DOHH2 (cell line): ENCODE results near the gene DGKD.

ENCODE experiments used
- H3F3A ChIP-seq: fragments of 200-600 bp; sonication (generic), shearing (Covaris generic); 2 replicates; pipeline ENCODE4 v1.6.0; 2016; ENCODE audit warnings: antibody characterized with exemption, mild to moderate bottlenecking; ENCODE audit not compliant: control insufficient read depth, insufficient read depth
- H3K27ac ChIP-seq: fragments of 200-600 bp; sonication (generic); 2 replicates; pipeline ENCODE4 v1.5.1; 2014; ENCODE audit warnings: low read depth, mild to moderate bottlenecking, low read length, moderate library complexity
- H3K27me3 ChIP-seq: fragments of 200-600 bp; sonication (generic); 2 replicates; pipeline ENCODE4 v1.6.1; 2014; ENCODE audit warnings: mild to moderate bottlenecking, low read length, mixed read lengths; ENCODE audit not compliant: control insufficient read depth
- H3K36me3 ChIP-seq: fragments of 200-600 bp; sonication (generic); 2 replicates; pipeline ENCODE4 v1.6.1; 2014; ENCODE audit warnings: mild to moderate bottlenecking, low read length, moderate library complexity, mixed read lengths; ENCODE audit not compliant: control insufficient read depth
- H3K4me1 ChIP-seq: fragments of 200-600 bp; sonication (generic); 2 replicates; pipeline ENCODE4 v1.6.1; 2014; ENCODE audit warnings: mild to moderate bottlenecking, low read length, mixed read lengths; ENCODE audit not compliant: control insufficient read depth
- H3K4me2 ChIP-seq: fragments of 200-600 bp; sonication (generic); 2 replicates; pipeline ENCODE4 v1.6.0; 2014; ENCODE audit warnings: mild to moderate bottlenecking, low read length, moderate library complexity
- H3K4me3 ChIP-seq: fragments of 200-600 bp; sonication (generic); 2 replicates; pipeline ENCODE4 v1.5.1; 2014; ENCODE audit warnings: mild to moderate bottlenecking, low read length, mixed read lengths
- H3K79me2 ChIP-seq: fragments of 200-600 bp; sonication (generic); 2 replicates; pipeline ENCODE4 v1.6.1; 2014; ENCODE audit warnings: mild to moderate bottlenecking, low read length, mixed read lengths; ENCODE audit not compliant: control insufficient read depth
- H3K9me2 ChIP-seq: fragments of 200-600 bp; sonication (generic); replicated peaks from 2 replicates; pipeline ENCODE4 v1.6.1; 2014; ENCODE audit warnings: mild to moderate bottlenecking, low read length, mixed read lengths; ENCODE audit not compliant: control insufficient read depth
- H3K9me3 ChIP-seq: fragments of 200-600 bp; sonication (generic); 2 replicates; pipeline ENCODE4 v1.6.1; 2014; ENCODE audit warnings: antibody characterized with exemption, low read length, mixed read lengths; ENCODE audit not compliant: control insufficient read depth, insufficient read depth
- H4K20me1 ChIP-seq: fragments of 200-600 bp; sonication (generic); 2 replicates; pipeline ENCODE4 v1.6.0; 2014; ENCODE audit warnings: low read depth, mild to moderate bottlenecking, antibody characterized with exemption, low read length, moderate library complexity; ENCODE audit not compliant: control insufficient read depth, insufficient read depth
- EZH2phosphoT487 ChIP-seq: fragments of 200-600 bp; sonication (generic); IDR thresholded peaks from 2 replicates; pipeline ENCODE4 v1.6.1; 2017; ENCODE audit warnings: borderline replicate concordance, mild to moderate bottlenecking, antibody characterized with exemption, low read length, moderate library complexity, mixed read lengths
- TF ChIP-seq, protein P1 (sequence below): fragments of 200-600 bp; sonication (generic); IDR thresholded peaks from one replicate; pipeline ENCODE4 v1.5.1; 2014; ENCODE audit warnings: antibody characterized with exemption, mild to moderate bottlenecking, low read depth, low read length; ENCODE audit not compliant: poor library complexity, severe bottlenecking

Gene DGKD

DNA sequence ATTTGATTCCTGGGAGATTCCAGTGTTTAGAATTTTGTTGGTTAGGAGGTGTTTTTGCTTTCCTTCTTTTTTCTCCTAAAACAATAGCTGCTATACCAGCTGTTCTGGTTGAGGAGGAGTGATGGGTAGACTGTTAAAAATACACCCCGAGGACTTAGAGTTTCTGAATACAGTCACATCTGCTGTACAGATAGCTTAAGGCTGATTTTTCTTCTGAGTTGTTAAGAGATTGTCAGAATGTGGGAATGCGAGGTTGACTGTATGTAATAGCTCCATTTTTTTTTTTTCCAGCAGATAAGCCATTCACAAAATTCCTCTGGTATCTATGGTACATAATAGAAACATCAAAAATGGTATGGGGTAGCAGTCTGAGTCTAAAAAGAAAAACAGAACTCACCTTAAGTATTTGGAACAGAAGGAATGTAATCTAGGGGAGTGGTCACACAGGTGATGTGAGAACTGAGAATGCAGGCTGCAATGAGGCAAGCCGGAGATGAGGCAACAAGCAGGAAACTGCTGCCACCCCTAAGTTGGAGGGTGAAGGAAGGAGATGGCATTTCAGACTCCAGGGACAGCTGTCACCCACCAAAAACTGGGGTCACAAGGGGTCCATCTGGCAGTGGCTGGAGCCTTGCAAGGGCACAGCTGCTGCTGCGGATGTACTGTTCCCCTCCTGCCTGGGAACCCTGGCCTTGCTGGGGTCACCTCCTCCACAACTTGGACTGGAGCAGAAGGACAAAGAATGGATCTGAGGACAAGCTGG is 2.4 kb downstream of the DGKD start:
- H3K4me1 ChIP-seq, result peaks cover 84% of the 10 kb centered on the region
- peak overlapping the region; percentile 56 for H3K27ac ChIP-seq
- peak overlapping the region; percentile 96 for H3K4me3 ChIP-seq
- H3K36me3 ChIP-seq, result peaks cover 42% of the 10 kb centered on the region
- no peak for TF ChIP-seq EZH2phosphoT487
- TF ChIP-seq, protein P1, sequence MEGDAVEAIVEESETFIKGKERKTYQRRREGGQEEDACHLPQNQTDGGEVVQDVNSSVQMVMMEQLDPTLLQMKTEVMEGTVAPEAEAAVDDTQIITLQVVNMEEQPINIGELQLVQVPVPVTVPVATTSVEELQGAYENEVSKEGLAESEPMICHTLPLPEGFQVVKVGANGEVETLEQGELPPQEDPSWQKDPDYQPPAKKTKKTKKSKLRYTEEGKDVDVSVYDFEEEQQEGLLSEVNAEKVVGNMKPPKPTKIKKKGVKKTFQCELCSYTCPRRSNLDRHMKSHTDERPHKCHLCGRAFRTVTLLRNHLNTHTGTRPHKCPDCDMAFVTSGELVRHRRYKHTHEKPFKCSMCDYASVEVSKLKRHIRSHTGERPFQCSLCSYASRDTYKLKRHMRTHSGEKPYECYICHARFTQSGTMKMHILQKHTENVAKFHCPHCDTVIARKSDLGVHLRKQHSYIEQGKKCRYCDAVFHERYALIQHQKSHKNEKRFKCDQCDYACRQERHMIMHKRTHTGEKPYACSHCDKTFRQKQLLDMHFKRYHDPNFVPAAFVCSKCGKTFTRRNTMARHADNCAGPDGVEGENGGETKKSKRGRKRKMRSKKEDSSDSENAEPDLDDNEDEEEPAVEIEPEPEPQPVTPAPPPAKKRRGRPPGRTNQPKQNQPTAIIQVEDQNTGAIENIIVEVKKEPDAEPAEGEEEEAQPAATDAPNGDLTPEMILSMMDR, result no peak
- peaks cover 70% of the 10 kb centered on the region for H3K79me2 ChIP-seq
- peaks cover 7% of the 10 kb centered on the region; the same call in 1 of the 2 replicates for H3K27me3 ChIP-seq
- H4K20me1 ChIP-seq, result peaks cover 12% of the 10 kb centered on the region; the same call in 1 of the 2 replicates
- H3K4me2 ChIP-seq, result peak overlapping the region; percentile 75
- H3K9me2 ChIP-seq, result no peaks in the 10 kb centered on the region
- peaks cover 5% of the 10 kb centered on the region; the same call in 1 of the 2 replicates for H3F3A ChIP-seq
- H3K9me3 ChIP-seq, result no peaks in the 10 kb centered on the region

DNA sequence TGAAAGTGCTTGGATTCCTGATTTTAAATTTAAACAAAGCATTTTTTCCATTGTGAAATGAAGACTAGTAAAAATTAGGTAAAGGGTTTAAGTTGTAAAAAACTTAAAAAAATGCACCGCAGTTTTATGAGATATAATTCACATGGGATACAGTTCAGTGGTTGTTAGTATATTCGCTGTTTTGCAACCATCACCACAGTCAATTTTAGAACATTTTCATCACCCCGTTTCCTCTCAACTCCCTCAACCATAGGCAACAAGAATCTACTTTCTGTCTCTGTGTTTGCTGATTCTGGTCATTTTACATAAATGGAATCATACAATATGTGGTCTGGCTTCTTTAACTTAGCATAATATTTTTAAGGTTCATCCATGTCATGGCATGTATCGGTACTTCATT is 4.0 kb downstream of the DGKD start:
- peak overlapping the region; percentile 75 for H3K4me2 ChIP-seq
- peak overlapping the region; percentile 56 for H3K27ac ChIP-seq
- peak overlapping the region; percentile 96 for H3K4me3 ChIP-seq
- H3K9me2 ChIP-seq, result no peaks in the 10 kb centered on the region
- H3K9me3 ChIP-seq, result no peaks in the 10 kb centered on the region
- TF ChIP-seq EZH2phosphoT487, result no peak
- TF ChIP-seq, protein P1, result no peak
- peaks cover 13% of the 10 kb centered on the region for H3F3A ChIP-seq
- no peaks in the 10 kb centered on the region for H3K27me3 ChIP-seq
- H3K4me1 ChIP-seq, result peaks cover 89% of the 10 kb centered on the region
- H4K20me1 ChIP-seq, result peaks cover 12% of the 10 kb centered on the region; the same call in 1 of the 2 replicates
- H3K79me2 ChIP-seq, result peaks cover 81% of the 10 kb centered on the region
- H3K36me3 ChIP-seq, result peaks cover 42% of the 10 kb centered on the region

DNA sequence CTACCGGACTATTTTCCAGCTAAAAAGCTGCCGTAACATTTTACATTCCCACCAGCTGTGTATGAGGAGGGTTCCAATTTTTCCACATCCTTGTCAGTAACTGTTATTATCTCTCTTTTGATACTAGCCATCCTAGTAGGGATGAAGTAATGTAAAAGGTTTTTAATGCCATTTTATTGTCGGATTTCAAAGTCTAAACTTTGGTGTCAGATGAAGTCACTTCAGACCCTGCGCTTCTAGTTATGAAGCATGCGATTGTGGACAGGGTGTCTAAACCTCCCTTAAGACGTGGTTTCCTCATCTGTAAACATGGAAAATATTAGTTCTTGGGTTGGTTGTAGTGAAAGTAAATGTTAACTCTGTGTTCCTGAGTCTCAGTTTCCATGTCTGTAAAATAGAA is 4.7 kb downstream of the DGKD start:
- TF ChIP-seq EZH2phosphoT487, result no peak
- TF ChIP-seq, protein P1, result no peak
- peak overlapping the region; percentile 96 for H3K4me3 ChIP-seq
- peaks cover 89% of the 10 kb centered on the region for H3K4me1 ChIP-seq

More for the DNA sequence above, 4.7 kb downstream of the DGKD start:
- Histone ChIP-seq H3K9me2 (no peaks in the 10 kb centered on the region), H3K4me2 (peak overlapping the region; percentile 75), H3K27me3 (no peaks in the 10 kb centered on the region), H3K36me3 (peaks cover 42% of the 10 kb centered on the region), H3F3A (peaks cover 20% of the 10 kb centered on the region), H3K79me2 (peaks cover 81% of the 10 kb centered on the region), H3K9me3 (no peaks in the 10 kb centered on the region), H3K27ac (peak overlapping the region; percentile 56; the same call in 1 of the 2 replicates), H4K20me1 (peaks cover 12% of the 10 kb centered on the region; the same call in 1 of the 2 replicates)
